GM08714 (cell line): ENCODE results near the gene RGS6.

Experiments used
- H3K4me3 ChIP-seq: fragments of 200-500 bp; sonication (Bioruptor generic); 2 replicates; pipeline ENCODE4 v1.5.1; 2014; ENCODE audit warnings: mild to moderate bottlenecking, low read length, inconsistent platforms
- ZNF274 ChIP-seq: IDR thresholded peaks from 2 replicates; pipeline ENCODE4 v1.6.1; 2012; ENCODE audit warnings: mild to moderate bottlenecking, low read depth, low read length

The RGS6 gene

DNA sequence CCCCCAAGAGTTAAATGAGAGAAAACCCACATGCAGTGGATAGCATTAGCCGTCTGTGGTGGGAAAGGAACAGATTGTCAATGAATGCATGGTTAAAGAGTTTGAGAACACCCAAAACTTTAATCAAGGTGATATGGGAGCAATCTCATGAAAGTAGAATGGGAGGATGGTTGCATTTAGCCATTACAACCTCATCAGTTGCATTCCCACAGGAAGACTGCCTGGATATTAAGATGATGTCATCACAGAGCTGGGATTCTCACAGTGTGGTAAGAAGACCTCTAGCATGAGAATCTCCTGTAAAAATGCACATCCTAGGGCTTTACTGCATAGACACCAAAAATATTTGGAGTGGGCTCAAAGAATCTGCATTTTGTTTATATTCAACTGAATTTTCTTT lies 284.9 kb downstream of the RGS6 start:
- H3K4me3 ChIP-seq, result no peak overlapping the region
- TF ChIP-seq ZNF274, result no peak

DNA sequence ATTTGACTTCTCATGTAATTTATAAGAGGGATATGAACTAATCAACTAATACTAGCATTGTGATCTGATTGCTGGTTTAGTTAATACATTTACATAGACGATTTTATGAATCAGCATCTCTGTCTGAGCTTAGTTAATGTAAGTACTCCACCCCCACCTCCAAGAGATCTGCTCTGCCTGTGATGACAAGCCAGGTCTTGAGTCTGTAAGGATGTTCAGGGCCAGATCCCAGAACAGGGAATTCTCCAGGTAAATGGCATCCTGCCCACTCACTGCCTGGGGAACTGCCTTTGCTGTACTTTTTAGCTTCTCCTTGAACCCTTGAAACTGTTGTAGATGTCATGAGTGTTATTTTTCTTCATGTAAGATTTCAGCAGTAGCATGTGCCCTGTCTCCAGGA lies 289.8 kb downstream of the RGS6 start:
- no peak overlapping the region for H3K4me3 ChIP-seq
- TF ChIP-seq ZNF274, result no peak

DNA sequence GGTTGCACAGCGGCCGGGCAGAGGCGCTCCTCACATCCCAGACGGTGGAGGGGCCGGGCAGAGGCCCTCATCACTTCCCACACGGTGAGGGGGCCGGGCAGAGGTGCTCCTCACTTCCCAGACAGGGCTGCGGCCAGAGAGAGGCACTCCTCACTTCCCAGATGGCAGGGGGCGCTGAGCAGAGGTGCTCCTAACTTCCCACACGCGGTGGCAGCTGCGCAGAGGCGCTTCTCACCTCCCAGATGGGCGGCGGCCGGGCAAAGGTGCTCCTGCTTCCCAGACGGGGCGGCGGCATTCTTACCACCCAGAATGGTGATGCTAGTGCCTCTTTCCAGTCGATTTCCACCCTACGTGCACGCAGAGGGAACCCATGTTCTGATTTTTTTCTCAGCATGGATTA lies 304.4 kb downstream of the RGS6 start:
- H3K4me3 ChIP-seq, result no peak overlapping the region
- no peak for TF ChIP-seq ZNF274

DNA sequence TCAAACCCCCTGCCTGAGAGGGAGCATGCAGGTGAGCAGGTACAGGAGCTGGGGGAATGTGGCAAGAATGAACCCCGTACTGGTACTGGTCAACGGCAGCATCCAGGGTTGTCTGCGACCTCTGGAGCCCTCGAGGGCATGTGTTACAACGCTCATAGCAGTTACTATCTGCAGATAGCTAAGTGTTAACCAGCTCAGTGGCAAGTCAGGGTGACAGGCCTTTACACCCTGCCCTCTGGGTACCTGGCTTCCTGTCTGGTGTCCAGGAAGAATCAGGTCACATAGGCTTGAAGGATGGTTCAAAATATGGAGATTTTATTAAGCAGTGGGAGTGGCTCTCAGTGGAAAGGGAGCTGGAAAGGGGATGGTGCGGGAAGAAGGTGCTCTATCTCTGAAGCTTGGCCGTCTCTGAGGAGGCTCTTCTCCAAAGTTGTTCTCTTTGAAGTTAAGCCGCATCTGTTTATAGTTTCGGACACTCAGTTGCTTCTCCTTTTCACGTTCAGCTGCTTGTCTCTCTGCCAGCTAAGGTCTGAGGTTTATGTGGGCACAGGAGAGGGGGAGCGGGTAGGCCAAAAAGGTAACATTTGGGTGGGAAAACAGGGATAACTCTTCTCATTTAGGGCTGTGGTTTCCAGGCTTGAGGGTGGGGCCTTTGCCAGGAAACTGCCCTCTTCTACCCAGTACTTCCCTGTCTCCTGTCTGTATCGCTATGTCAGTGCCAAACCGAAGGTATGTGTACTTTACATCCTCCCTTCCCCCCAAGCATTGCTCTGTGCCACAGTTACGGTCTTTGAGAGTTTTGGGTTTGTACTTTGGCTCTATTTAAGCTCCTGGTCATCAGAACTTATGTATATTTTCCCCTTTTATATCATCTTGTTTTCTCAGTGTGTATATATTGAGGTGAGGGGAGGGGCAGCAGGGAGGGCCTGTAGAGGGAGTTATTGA lies 305.8 kb downstream of the RGS6 start:
- TF ChIP-seq ZNF274, result no peak
- H3K4me3 ChIP-seq, result no peak overlapping the region

DNA sequence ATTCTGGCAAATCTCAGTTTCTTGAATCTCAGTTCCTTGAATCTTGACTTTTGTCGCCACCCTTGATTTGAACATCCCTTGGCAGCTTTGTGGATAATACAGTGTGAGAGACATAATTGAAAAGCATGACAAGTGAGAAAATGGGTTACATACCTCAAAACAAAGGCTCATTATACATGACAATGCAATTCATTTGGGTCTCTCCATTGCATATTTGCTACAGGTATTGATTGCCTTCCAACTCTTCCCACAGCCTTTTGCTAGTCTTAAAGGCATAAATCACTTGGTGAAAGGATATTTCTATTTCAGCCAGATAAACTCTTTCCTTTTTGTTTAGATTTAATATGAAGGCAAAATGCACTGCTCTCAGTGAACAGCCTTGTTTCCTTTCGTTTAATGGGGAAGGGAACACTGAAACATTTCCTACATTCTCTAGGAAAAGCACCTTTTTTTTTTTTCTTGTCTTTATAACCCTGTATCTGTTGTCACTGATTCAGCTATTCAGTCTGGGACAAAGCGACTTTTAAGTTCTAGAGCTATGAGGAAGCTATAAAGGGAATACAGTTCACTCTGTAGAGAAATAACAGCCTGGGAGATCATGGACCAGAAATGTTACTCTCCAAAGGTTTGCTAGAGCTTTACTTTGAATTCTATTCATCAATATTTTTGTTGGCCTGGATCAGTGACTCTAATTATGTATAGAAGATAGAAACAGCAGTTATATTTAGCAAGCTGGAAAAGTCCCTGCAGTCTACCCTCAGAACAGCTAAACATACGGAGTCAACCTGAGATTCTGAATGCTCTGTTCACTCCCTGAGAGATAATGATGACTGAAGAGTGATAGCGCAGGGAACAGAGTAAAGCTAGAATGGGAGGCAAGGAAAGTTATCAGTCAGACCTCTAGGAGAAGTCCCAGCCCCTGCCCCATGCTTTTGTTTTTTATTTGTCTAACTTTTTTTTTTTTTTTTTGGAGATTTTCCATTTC lies 311.4 kb downstream of the RGS6 start:
- no peak for TF ChIP-seq ZNF274
- no peak overlapping the region for H3K4me3 ChIP-seq

DNA sequence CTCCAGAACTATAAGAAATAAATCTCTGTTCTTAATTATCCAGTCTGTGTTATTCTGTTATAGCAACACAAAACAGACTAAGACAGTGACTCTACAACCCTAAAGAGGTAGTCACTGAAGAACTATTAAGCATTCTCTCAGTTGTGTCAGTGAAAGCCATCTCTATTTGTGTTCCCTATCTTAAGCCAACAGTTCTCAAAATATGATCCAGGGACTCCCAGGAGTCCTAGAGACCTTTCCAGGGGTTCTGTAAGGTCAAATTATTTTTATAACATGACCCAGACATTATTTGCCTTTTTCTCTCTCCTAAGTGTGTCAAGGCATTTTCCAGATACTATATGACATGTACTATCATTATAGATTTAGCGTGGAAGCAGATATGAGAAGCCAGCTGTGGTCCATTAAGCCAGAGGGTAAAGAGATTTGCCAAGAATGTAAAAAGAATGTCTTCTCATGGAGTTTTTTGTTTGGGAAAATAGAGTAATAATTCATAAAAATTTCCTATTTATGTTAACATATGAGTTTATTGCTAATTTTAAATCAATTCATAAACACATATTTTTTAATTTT lies 315.8 kb downstream of the RGS6 start:
- no peak for TF ChIP-seq ZNF274
- no peak overlapping the region for H3K4me3 ChIP-seq

DNA sequence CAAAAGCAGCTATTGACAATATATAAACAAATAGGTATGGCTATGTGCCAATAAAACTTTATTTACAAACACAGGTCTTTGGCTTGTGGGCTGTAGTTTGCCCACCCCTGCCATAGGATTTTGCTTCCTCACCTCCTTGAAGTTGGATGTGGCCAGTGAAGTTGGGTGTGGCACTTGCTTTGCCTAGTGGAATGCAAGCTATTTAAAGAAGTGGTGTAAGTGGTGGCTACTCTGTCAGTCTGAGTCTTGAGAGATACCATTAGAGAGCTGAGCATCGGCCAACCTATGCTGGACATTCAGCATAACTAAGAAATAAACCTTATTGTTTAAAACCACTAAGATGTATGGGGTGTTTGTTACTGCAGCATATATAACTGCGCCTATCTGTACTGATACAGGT lies 321.3 kb downstream of the RGS6 start:
- H3K4me3 ChIP-seq, result no peak overlapping the region
- TF ChIP-seq ZNF274, result no peak

DNA sequence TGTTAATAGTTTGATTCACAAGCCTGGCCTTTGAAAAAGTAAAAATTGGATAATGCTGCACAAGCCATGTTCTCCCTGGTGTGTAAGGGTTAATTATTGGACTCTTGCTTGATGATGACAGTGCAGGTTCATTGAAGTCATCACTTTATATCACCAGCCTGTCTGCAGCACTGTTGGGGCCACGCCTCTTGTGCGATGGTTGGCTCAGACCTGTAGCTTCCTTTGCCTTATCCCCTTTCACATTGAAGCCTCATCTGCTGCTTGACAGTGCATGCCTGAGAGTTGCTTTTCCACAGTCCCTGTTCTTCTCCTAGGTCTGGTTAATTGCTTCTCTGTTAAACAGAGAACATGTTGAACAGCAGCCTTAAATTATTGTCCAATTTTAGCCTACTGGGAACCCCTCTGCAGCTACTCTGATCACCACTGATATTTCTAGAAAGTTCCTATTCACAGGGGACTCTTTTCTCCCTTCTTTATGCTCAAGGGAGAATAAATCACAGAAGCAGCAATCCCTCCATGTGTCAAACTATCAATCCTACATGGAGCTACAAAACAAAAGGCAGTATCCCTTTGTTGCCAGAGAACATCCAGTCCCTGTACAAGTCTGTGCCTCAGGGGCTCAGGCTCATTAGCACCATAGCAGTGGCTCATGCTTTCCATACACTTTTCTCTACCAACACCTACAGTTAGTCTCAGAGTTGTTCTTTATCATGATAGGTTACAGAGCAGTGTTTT lies 322.1 kb downstream of the RGS6 start:
- TF ChIP-seq ZNF274, result no peak
- H3K4me3 ChIP-seq, result no peak overlapping the region

DNA sequence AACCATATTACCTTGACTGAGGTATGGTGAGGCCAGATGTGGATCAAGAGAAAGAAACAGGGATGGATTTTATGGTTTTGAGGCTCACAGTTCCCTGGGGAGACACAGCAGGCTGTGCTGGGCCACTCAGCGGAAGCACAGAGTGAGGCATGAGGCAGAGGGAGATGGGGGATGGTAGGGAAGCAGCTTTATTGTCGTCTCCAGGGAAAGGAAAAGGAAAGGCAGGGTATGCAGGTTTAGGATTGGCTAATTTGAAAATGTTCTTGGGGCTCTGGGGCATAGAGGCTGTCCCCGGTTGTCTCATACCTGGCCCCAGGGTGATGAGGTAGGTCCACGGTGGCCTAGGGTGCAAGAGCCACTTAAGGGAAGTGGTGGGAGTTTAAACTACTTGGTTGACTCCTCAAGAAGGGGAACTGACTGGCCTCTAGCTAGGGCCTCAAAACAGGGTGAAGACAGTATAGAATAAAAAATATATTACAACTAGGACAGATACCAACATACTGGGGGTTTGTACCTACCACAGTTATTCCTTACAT lies 322.8 kb downstream of the RGS6 start:
- no peak for TF ChIP-seq ZNF274
- H3K4me3 ChIP-seq, result no peak overlapping the region

DNA sequence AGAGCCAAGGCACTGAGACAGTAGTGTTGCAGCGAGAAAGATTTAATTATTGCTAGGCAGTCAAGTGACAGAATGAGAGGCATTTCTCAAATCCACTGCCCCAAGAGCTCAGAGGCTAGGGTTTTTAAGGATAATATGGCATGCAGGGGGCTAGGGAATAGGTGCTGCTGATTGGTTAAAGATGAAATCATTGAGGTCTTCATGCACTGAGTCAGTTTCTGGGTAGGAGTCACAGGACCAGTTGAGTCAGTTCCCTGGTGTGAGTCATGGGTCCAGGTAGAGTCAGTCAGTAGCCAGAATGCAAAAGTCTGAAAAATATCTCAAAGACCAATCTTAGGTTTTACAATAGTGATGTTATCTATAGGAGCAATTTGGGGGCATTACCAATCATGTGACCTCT lies 323.8 kb downstream of the RGS6 start:
- no peak overlapping the region for H3K4me3 ChIP-seq
- no peak for TF ChIP-seq ZNF274

DNA sequence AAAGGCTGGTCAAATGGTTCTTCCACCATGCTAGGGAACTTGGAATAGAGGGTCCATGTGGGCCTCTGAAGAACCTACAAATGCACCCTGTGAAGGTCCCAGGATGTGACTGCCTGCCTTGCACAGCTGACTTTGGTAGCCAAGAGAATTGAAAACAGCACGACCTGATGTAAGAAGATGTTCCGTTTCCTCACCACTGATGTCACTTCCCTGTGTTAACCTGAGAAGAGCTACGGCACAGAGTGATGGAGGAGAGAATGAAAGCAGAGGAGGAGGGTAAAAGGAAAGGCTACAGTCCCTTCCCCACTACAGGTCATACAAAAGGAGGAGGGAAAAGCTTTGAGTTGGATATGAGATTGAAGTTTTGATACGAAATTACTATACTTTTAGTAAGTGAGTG lies 328.8 kb downstream of the RGS6 start:
- no peak for TF ChIP-seq ZNF274
- no peak overlapping the region for H3K4me3 ChIP-seq

DNA sequence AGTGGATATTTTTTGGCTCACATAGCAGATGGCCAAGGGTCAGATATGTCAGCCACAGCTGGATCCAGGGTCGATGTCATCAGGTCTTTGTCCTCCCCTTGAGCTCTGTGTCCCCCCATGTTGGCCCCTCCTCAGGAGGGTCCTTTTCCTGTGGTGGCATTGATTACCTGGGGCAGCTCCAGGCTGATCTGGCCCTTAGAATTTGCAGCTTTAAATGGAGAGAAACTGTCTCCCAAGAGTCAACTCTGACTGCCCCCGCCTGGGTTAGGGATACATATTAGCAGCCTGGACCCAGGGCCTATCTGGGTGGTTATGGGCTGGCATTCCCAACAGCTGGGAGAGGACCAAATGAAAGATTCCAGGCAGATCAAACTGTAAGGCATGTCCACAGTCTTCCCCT lies 330.5 kb downstream of the RGS6 start:
- no peak for TF ChIP-seq ZNF274
- H3K4me3 ChIP-seq, result no peak overlapping the region

DNA sequence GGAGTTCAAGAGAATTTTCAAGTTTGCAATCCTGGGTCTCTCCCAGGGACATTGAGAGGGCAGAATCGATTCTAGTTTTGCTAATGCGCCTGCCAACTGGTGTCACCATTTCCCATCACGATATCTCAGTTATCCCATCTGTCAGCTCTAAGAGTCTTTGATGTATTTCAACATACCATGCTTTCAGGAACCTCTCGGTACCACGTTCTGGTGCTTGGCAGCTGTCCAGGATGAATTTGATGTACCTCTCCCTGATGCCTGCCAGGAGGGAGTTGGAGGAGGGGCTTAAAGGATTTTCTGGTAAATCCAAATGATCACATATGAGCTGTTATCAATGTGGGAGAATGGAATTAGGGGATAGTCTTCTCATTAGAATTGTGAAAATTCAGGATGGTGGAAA lies 332.5 kb downstream of the RGS6 start:
- no peak overlapping the region for H3K4me3 ChIP-seq
- TF ChIP-seq ZNF274, result no peak

DNA sequence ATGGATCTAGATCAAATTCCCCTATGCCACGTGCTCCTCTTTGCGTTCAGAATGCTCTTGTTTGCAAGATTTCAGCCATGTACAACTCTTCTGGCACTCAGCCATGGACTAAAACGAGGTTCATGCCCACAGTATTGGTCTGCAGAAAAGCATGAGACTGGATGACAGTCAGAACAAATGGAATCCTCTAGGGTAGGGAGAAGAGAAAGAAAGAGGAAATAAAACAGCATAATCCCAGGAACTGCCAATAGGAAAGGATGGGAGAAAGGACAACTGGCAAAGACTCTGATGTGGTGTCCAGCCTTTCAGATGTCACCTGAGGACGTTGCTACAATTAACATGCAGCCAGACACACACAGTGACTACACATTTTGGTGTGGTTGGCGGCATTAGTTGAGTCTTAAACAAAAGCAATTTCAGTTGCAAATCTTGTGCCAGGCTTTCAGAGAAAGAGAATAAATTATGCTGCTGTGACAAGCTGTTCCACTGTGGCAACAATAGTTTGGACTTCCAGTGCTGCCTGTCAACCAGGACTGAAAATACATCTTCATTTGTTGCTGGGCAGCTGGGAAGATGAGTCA lies 338.0 kb downstream of the RGS6 start:
- H3K4me3 ChIP-seq, result no peak overlapping the region
- no peak for TF ChIP-seq ZNF274
